GM21381 (cell line): Measurements from ENCODE around the gene ONECUT3.
"Not testable (repeated sequence)": the region's sequence is repeated elsewhere in the genome, so short reads cannot be mapped to it uniquely, and the experiment has no call there.

Experiments
- ATAC-seq: cut with Tn5 transposase; IDR thresholded peaks from one replicate; pipeline ENCODE4 v1.9.1; 2021; ENCODE audit warnings: mild to moderate bottlenecking, moderate library complexity; ENCODE audit not compliant: unreplicated experiment

The ONECUT3 gene

DNA sequence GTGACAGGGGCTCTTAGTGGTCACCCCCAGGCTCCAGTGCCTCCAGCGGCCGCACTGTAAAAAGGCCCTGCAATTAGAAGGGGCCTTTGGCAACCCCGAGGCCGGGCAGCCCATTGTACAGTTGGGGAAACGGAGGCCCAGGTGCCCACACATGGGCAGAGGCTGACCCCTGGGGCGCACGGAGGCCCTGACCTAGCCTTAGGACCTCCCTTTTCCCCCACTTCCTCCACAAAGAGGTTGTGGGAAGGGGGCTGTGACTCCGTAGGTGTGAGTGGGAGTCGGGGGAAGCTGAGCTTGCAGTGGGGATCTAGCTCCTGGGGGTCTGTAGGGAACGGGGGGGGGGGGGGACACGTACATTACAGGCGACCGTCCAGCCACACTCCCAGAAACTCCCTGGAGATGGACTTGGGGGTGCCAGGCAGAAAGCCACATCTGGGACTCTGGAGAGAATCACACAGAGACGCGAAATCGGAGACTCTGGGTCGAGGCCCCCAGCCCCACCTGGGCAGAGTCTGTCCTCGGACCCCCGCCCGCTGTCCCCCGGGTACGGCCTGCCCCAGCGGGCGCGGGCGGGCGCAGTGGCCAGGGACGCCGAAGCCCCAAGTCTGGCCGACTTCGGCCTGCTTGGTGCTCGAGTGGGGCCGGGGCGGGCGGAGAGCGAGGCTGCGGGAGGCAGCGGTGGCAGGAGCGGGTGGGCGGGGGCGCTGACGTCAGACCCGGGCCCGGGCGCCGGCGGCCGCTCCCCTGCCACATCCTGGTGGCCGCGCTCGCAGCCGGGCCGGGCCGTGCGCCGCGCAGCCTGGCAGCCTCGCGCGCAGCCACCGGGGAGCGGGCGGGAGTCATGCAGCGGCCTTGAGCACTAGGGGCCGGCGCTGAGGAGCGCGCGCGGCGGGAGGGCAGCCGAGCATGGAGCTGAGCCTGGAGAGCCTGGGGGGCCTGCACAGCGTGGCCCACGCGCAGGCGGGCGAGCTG, at the start of gene ONECUT3:
ONECUT3 (plus strand) TSS at position 750 of the 972 bp plus-strand sequence; CDS start at position 907, 157 bp downstream.
- no peak for ATAC-seq

DNA sequence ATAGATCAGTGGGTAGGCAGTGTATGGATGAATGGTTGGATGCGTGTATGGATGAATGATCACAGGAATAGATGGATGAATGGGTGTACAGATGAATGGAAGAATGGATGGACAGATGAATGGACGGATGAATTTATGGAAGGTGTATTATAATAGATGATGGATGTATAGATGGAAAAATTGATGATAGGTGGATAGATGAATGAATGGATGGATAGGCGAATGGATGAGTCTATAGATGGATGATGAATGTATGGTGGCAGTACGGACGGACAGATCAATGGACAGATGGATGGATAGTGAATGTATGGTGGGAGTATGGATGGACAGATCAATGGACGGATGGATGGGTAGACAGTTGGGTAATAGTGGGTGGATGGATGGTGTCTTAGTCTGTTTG, 49.0 kb upstream of the ONECUT3 start:
- no peak for ATAC-seq

DNA sequence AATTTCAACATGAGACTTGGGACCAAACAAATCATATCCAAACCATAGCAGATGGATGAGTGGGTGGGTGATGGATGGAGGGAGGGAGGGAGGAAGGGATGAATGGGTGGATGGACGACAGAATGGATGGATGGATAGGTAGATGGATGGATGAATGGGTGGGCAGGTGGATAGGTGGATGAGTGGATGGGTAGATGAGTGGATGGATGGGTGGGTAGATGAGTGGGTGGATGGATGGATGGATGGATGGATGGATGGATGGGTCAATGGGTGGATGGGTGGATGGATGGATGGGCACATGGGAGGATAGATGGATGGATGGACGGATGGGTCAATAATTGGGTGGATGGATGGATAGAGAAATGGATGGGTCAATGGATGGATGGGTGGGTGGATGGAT, 47.9 kb upstream of the ONECUT3 start:
- no peak for ATAC-seq

DNA sequence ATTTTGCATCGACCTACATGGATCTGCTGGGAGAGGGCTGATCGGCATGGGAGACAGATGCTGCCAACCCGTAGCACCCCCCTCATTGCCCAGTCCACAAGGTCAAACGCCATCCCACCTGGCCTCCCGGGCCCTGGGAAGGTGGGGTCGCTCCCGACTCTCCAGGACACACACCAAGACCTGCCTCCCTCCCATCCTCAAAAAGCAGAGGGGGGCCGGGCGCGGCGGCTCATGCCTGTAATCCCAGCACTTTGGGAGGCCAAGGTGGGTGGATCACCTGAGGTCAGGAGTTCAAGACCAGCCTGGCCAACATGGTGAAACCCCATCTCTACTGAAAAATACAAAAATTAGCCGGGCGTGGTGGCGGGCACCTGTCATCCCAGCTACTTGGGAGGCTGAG, 46.7 kb upstream of the ONECUT3 start:
- not testable (repeated sequence) for ATAC-seq

DNA sequence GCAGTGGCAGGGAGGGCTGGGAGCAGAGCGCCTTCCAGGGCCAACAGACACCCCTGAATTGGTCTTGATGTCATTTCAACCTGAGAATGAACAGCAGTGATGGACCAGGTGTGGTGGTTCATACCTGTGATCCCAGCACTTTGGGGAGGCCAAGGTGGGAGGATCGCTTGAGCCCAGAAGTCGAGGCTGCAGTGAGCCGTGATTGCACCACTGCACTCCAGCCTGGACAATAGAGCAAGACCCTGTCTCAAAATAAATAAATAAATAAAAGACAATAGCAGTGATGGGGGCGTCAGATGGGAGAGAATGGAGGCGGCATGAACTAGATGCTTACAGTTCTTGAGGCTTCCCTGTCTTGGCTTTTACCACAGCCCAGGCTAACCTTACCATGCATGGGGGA, 46.1 kb upstream of the ONECUT3 start:
- no peak for ATAC-seq

DNA sequence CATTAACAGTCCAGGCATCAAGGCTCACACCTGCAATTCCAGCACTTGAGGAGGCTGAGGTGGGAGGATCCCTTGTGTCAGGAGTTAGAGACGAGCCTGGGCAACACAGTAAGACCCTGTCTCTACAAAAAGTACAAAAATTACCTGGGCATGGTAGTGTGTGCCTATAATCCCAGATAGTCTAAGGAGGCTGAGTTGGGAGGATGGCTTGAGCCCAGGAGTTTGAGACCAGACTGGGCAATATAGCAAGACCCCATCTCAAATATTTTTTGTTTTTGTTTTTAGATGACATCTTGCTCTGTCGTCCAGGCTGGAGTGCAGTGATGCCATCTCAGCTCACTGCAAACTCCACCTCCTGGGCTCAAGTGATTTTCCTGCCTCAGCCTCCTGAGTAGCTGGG, 40.1 kb upstream of the ONECUT3 start:
- no peak for ATAC-seq

DNA sequence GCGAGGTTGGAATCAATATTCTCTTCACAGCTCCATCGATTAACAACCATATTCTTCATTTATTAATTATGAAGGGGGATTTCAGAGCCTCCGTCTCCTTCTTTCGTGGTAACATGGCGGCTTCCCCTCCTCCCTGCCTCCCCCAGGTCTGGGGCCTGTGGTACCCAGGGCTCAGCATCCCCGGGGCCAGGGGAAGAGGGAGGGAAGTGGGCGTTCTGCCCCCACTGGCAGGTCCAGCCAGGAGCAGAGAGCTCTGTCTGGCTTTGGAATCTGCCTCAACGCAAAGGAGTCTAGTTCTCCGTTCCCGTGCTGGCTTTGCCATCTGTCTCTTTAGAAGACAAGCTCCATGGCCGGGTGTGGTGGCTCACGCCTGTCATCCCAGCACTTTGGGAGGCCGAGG, 37.8 kb upstream of the ONECUT3 start:
- no peak for ATAC-seq

DNA sequence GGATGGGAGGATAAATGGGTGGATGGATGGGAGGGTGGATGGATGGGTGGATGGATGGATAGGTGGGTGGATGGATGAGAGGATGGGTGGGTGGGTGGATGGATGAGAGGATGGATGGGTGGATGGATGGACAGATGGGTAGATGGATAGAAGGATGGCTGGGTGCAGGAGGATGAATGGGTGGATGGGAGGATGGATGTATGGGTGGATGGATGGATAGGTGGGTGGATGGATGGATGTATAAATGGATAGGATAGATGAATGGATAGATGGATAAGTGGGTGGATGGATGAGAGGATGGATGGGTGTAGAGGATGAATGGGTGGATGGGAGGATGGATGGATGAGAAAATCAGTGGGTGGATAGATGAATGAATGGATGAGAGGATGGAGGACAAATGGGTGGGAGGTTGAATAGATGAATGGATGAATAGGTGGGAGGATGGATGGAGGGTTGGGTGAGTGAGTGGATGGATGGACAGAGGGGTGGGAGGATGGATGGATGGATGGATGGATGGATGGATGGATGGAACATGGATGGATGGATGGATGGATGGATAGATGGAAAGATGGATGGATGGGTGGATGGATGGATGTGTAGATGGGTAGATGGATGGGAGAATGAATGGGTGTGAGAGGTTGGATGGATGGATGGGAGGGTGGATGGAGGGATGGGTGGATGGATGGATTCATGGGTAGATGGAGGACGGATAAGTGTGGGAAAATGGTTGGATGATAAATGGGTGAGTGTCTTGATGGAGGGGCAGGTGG, 35.9 kb upstream of the ONECUT3 start:
- no peak for ATAC-seq

DNA sequence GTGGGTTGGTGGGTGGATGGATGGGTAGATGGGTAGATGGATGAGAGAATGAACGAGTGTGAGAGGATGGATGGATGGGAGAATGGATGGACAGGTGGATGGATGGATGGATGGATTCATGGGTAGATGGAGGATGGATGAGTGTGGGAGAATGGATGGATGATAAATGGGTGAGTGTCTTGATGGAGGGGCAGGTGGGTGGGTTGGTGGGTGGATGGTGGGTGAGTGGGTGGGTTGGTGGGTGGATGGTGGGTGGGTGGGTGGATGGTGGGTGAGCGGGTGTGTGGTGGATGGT, 35.4 kb upstream of the ONECUT3 start:
- ATAC-seq, result no peak

DNA sequence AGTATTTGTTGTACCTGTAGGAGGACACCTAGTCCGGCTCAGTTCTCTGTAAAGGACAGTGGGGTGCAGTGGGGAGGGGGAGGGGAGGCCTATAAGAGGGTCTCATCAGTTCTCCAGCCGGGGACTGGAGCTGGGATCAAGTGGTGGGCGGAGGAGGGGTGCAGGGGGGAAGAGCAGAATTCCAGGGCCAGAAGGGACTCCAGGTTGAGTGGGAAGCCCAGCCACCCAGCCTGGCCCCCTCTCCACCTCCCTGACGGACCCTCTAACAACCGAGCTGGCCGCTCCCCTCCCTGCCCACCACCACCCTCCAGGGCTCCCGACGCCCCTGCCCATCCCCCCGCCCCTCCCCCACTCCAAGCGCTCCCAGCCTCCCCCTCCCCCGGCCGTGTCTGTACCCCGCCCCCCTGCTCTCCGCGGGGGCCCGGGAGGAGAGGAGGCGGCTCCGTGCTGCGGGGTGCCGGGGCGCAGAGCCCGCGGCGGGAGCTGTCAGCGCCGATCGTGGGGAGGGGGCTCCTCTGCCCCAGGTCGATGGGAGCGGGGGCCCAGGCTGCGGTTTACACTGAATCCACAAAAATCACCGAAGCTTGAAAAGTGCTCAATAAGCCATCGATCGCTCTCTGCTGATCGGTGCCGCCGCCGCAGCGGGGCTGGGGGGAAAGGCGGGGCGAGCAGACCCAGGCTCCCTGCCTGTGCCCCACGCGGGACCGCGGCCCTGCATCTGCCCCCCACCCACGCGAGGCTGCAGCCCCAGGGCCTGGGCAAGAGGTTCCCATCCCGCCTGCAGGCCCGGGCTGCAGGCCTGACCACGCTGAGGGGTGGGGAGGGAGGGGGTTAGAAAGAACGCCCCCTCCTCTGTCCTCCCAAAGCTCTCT, 34.6 kb upstream of the ONECUT3 start:
- no peak for ATAC-seq

DNA sequence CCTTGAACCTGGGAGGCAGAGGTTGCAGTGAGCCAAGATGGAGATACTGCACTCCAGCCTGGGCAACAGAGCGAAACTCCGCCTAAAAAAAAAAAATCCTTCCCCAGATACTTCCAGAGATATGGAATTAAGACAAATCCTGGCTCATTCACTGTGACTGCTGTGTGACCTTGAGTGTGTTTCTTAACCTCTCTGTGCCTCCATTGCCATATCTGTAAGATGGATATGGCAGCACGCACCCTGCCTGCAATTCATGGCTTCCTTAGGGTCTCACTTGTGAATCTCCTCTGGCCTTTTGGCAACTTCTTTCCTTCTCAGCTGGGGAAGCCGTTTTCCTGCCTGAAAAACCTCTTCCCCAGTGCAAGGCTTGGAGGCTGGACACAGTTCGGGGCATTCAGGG, 33.8 kb upstream of the ONECUT3 start:
- ATAC-seq, result no peak

DNA sequence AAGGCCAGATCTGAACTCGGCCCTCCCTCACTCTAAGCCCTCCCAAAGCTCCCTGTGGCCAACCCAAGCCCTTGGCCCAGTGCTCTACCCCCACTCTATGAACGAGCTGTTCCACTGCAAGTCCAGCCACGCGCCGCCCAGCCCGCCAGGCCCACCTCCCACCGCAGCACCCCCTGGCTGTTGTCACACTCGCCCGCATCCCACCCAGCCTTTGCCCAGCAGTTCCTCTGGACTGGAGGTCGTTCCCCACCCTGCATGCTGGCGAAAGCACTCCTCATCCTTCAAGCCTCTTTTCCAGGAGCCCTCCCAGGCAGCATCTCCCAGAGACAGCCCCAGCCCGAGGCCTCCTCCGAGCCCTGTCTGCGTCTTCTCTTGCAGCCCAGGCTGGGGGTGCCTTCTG, 33.1 kb upstream of the ONECUT3 start:
- ATAC-seq, result no peak

DNA sequence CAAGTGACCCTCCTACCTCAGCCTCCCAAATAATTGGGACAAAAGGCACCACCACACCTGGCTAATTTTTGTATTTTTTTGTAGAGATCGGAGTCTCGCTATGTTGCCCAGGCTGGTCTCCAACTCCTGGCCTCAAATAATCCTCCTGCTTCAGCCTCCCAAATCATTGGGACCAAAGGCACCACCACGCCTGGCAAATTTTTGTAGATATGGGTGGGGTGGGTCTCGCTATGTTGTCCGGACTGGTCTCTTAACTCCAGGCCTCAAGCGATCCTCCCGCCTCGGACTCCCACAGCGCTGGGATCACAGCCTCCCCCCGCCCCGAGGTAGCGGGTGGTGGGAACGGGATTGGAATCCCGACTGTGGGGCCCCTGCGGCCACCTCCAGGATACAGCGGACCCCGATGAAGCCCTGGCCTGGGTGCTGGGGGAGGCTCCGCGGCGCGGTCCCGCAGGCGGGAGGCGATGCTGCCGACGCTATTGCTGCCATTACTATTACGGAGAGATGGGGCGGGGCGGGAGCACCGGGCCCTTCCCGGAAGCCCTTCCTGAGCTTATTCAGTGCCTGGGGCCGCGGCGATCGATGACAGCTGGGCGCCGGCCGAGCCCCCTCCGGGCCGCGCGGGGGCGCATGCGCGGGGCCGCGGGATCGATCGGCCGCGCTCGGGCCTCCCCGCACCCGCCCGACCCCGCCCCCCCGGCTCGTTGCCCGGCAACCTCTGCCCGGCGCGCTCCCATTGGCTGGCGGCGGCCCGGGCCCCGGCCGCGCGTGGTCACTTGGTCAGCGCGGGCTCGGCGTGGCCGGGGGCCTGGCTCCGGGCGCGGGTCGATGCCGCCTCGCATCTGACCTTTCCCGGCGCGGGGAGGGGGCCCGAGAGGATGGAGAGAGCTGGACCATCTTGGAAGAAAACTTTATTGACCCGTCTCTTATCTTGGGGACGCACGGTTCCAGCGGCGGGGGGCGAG, 27.9 kb upstream of the ONECUT3 start:
- ATAC-seq, result no peak

DNA sequence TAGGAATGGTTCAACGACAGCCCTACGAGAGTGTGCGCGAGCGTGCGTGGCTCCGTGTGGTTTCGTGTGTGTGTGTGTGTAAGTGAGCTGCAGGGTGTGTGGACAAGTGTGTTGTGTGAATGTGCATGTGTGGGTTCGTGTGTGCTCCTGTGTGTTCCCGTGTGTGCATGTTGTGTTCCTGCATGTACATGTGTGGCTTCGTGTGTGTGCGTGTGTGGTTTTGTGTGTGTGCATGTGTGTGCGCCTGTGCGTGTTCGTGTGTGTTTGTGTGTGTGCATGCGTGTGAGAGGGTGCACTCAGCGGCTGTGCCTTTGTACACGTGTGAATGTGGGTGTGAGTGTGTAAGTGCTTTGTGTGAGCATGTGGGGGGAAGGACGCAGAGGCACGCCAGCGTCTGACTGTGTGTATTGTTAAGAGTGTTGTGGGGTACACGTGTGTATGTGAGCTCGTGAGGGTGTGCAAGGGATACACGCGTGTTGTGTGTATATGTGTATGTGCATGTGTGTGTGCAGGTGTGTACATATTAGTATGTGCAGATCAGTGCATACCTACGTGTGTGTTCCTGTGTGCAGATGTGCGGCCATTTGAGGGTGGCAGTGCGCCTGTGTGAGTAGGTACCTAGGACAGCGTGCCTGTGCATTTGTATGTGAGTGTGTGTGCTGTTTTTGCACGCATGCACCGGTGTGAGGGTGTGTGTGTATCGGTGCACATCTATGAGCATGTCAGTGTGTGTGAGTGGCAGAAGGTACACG, 24.3 kb upstream of the ONECUT3 start:
- ATAC-seq, result no peak

DNA sequence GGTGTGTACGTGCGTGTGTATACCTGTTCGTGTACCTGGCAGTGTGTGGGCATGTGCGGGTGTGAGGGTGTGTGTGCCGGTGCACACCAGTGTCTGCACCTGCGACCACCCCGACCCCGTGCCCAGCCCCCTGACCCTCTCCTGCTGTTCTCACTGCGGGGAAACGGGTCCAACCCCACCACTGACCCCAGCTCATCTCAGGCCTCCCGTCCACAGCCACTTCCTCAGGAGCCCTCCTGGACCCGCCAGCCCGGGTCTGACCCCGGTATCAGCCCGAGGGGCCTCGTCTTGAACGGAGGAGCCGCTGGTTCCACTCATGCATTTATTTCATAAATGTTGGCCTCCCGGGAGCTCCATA, 23.8 kb upstream of the ONECUT3 start:
- no peak for ATAC-seq

DNA sequence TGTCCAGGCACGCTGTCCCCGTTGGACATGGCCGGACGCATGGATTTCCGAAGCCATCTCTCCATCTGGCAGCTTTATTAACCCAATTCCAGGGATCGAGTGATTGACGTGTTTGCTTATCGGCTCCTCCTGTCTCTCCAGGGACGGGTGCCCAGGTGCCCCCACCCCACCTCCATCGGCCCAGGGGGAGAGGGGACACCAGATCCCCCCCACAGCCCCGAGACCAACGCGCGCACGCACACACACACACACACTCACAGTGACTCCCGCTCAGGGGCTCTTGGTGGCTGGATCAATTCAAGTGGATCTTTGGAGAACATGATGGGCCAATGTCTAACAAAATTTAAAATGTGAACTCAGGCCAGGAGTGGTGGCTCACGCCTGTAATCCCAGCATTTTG, 23.1 kb upstream of the ONECUT3 start:
- ATAC-seq, result no peak

DNA sequence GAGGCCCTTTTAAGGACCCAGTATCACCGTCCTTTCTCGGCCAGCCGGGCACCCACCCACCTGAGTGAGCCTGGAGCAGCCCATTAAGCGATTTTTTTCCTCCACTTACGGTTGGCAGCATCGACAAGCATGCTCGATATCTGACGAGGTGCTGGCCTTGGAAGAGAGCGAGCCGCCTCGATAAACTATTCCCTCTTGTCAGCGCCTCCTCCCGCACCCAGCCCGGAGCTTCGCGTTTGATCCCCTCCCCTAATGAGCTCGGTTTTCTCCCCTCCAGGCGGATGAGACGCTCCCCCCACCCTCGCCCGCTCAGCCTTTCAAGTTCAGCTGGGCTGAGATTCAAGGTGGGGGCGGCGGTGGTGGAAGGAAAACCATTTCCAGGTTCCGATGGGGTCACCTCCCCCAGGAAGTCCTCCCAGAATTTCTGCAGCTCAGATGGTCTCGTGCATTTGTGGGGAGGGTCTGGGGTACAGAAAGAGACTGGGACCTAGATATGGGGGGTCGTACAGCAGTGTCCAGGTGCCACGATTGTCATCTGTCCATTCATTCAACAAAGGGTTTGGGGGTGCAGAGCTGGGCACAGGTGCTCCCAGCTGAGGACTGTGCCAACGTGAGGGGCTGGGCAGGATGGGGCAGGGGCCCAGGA, 18.9 kb upstream of the ONECUT3 start:
- ATAC-seq, result no peak

DNA sequence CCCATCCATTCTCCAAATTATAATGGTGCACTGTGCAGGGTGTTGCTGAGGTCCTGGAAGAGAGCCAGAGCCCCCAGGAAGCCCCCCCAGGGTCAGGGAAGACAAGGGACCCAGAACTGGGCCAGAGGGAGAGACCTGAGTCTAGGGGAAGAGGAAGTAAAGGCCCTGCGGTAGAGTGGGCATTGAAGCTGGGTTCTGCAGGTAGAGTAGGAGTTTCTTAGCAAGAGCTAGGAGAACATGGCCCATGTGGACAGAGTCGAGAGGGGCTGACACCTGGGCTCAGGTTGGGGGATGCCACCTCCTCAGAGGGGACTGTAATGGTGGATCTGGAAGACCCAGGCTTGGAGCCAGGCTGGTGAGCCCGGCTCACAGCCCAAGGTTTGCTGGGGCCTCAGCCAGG, 17.0 kb upstream of the ONECUT3 start:
- ATAC-seq, result no peak

DNA sequence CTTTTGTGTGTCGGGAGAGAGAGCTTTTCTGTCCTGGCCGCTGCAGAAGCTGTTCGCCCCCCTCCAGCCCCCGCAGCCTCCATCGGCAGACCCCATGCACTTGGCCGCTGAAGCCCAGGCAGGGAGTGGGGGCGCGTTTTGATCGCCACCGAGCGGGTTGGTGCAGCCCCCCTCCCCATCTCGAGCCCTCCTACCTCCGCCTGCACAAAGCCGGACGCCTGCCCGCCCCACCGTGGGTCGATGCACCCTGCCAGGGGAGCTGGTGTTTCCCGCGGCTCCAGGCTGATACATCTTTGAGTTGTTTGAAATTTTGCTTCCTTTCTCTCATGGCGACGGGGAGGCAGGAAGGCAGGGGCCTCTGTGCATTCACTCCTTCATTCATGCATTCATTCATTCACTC, 16.4 kb upstream of the ONECUT3 start:
- no peak for ATAC-seq
